Bronchial epithelial cell (primary cell): ENCODE results near the gene XPO4. TPM values are rescaled to one million over a fixed set of nuclear protein-coding genes. Genes with fewer than 3 reads are reported as not detected.

Experiments
- DNase-seq: peaks from one replicate; pipeline ENCODE4 v3.0.0-alpha.2; 2010; ENCODE audit warnings: low read depth
- FAIRE-seq: peaks from 2 replicates; lab custom pipeline; 2011; peaks lifted over from hg19 to GRCh38; lab: Jason Lieb, UNC
- H3K27me3 ChIP-seq: 2 replicates; pipeline ENCODE4 v1.5.1; 2011; ENCODE audit warnings: low read length; ENCODE audit not compliant: control insufficient read depth, insufficient read depth
- H3K36me3 ChIP-seq: 2 replicates; pipeline ENCODE4 v1.5.1; 2011; ENCODE audit warnings: low read length; ENCODE audit not compliant: control insufficient read depth, insufficient read depth
- H3K4me3 ChIP-seq: 2 replicates; pipeline ENCODE4 v1.5.1; 2011; ENCODE audit warnings: mild to moderate bottlenecking, low read depth, low read length, control low read depth
- CTCF ChIP-seq: IDR thresholded peaks from 2 replicates; pipeline ENCODE4 v1.5.1; 2011; ENCODE audit warnings: mild to moderate bottlenecking, moderate library complexity, low read length, control low read depth, inconsistent platforms; ENCODE audit not compliant: insufficient read depth, severe bottlenecking
- total RNA-seq: library from RNA; depleted of rRNA; stranded (reverse); fragments of >200 nt; gene quantifications from 2 replicates; pipeline ENCODE4 v1.2.1, GENCODE V29; 2014

Gene XPO4
- total RNA-seq, 1 donor from 2014 or later: 16.8 TPM

- Histone ChIP-seq H3K36me3 (peaks cover 2% of the 10 kb centered on the region), H3K4me3 (no peak overlapping the region), H3K27me3 (no peaks in the 10 kb centered on the region)
- no peak for TF ChIP-seq CTCF
- FAIRE-seq (no peak), DNase-seq (no peak)
Observed at GRCh38 chr13:20787180-20787579, 115.4 kb downstream of the XPO4 start.

- Histone ChIP-seq H3K4me3 (no peak overlapping the region), H3K27me3 (no peaks in the 10 kb centered on the region), H3K36me3 (peaks cover under 1% of the 10 kb centered on the region)
- DNase-seq: no peak
- FAIRE-seq: no peak
- TF ChIP-seq CTCF: no peak
Observed at GRCh38 chr13:20782116-20782708, 120.3 kb downstream of the XPO4 start.

- FAIRE-seq: no peak
- no peaks in the 10 kb centered on the region for H3K27me3 ChIP-seq
- no peak overlapping the region for H3K4me3 ChIP-seq
- no peak for TF ChIP-seq CTCF
- no peaks in the 10 kb centered on the region for H3K36me3 ChIP-seq
- no peak for DNase-seq
Observed at GRCh38 chr13:20780317-20780716, 122.2 kb downstream of the XPO4 start.

- H3K27me3 ChIP-seq: no peaks in the 10 kb centered on the region
- TF ChIP-seq CTCF: no peak
- no peak overlapping the region for H3K4me3 ChIP-seq
- DNase-seq (no peak), FAIRE-seq (no peak)
- H3K36me3 ChIP-seq: no peaks in the 10 kb centered on the region
Observed at GRCh38 chr13:20779405-20779804, 123.1 kb downstream of the XPO4 start.

GRCh38 chr13:20778311-20778710, 124.2 kb downstream of the XPO4 start:
- DNase-seq: no peak
- no peak for FAIRE-seq
- Histone ChIP-seq H3K36me3 (no peaks in the 10 kb centered on the region), H3K4me3 (no peak overlapping the region), H3K27me3 (no peaks in the 10 kb centered on the region)
- TF ChIP-seq CTCF: no peak

GRCh38 chr13:20776751-20777150, 125.8 kb downstream of the XPO4 start:
- DNase-seq (no peak), FAIRE-seq (no peak)
- H3K27me3 ChIP-seq: no peaks in the 10 kb centered on the region
- no peak for TF ChIP-seq CTCF
- no peaks in the 10 kb centered on the region for H3K36me3 ChIP-seq
- H3K4me3 ChIP-seq: no peak overlapping the region
